ENCODE results near the gene FANCF. TPM values are rescaled to one million over a fixed set of nuclear protein-coding genes. Genes with fewer than 3 reads are reported as not detected.
A peak's percentile ranks its signal among the peaks of the same experiment; 100 is the strongest.

FANCF gene
- total RNA-seq, 1 donor from 2014 or later = 20.1 TPM

DNA sequence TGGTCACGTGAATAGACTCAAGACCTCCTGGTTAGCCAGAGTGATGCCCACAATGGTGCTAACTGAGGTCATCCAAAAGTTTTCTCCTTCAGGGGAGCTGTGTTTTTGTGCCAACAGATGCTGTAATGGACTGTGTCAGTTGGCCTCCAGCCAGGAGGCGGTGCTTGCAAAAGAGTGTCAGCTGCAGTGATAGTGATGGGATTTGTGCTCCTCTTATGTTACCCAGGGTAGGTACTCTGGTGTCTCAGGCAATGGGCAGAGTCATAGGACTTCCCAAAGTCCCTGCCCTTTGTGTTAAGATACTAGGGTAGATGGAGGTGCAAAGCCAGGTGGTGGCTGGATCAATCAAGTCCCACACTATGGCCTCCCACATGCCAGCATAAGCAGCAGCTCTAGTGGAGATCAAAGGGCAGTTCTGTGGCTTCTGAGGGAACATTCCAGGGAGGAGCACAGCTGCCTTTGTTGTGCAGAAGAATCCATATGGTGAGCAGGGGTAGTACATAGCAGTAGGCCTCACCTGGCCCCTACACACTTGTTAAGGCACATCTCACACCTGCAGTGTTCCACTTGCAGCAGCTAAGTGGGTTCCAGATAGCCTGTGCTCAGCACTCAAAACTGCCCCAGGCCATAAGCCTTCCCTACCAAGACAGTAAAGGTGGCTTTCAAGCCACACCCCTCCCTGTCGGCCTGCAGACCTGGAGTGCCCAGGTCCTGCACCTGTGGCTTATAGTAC is 9.4 kb upstream of the FANCF start:
- TF ChIP-seq, protein P1, sequence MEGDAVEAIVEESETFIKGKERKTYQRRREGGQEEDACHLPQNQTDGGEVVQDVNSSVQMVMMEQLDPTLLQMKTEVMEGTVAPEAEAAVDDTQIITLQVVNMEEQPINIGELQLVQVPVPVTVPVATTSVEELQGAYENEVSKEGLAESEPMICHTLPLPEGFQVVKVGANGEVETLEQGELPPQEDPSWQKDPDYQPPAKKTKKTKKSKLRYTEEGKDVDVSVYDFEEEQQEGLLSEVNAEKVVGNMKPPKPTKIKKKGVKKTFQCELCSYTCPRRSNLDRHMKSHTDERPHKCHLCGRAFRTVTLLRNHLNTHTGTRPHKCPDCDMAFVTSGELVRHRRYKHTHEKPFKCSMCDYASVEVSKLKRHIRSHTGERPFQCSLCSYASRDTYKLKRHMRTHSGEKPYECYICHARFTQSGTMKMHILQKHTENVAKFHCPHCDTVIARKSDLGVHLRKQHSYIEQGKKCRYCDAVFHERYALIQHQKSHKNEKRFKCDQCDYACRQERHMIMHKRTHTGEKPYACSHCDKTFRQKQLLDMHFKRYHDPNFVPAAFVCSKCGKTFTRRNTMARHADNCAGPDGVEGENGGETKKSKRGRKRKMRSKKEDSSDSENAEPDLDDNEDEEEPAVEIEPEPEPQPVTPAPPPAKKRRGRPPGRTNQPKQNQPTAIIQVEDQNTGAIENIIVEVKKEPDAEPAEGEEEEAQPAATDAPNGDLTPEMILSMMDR (conservative IDR thresholded peaks at IDR 0.05) = no peak
- H3K27ac Mint-ChIP-seq (ENCODE audit: unreplicated experiment) = no peak overlapping the region
- no peak overlapping the region for H3K4me3 Mint-ChIP-seq
- DNase-seq (ENCODE audit: low read depth, low spot score) = no peak
- peaks cover 1% of the 10 kb centered on the region for H3K27me3 Mint-ChIP-seq (ENCODE audit: low read depth)
- peaks cover 5% of the 10 kb centered on the region for H3K9me3 Mint-ChIP-seq
- H3K36me3 Mint-ChIP-seq (ENCODE audit: low read depth) = no peaks in the 10 kb centered on the region
- no peaks in the 10 kb centered on the region for H3K4me1 Mint-ChIP-seq

GRCh38 chr11:22633354-22633902 is 7.8 kb upstream of the FANCF start:
- H3K36me3 Mint-ChIP-seq (ENCODE audit: low read depth) = no peaks in the 10 kb centered on the region
- TF ChIP-seq, protein P1 (conservative IDR thresholded peaks at IDR 0.05) = peak; percentile 29
- H3K9me3 Mint-ChIP-seq = peaks cover 7% of the 10 kb centered on the region
- H3K27me3 Mint-ChIP-seq (ENCODE audit: low read depth) = peaks cover 2% of the 10 kb centered on the region
- H3K4me1 Mint-ChIP-seq = no peaks in the 10 kb centered on the region
- no peak overlapping the region for H3K27ac Mint-ChIP-seq (ENCODE audit: unreplicated experiment)
- DNase-seq (ENCODE audit: low read depth, low spot score) = no peak
- H3K4me3 Mint-ChIP-seq = no peak overlapping the region

DNA sequence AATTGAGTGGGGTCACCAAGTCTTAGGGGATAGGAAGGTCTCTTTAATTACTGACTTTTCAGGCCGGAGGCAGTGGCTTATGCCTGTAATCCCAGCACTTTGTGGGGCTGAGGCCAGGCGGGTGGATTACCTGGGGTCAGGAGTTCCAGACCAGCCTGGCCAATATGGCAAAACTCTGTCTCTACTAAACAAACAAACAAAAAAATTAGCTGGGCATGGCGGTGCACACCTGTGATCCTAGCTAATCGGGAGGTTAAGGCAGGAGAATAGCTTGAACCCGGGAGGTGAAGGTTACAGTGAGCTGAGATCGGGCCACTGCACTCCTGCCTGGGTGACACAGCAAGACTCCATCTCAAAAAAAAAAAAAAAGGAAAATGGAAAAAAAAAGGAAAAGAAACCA is 1.8 kb upstream of the FANCF start:
- TF ChIP-seq, protein P1 (conservative IDR thresholded peaks at IDR 0.05) = no peak
- peak overlapping the region; percentile 24 for H3K4me3 Mint-ChIP-seq

GRCh38 chr11:22626573-22627239 is 1.1 kb upstream of the FANCF start:
- no peak overlapping the region for H3K27ac Mint-ChIP-seq (ENCODE audit: unreplicated experiment)
- peaks cover 7% of the 10 kb centered on the region for H3K9me3 Mint-ChIP-seq
- H3K4me1 Mint-ChIP-seq = peaks cover 17% of the 10 kb centered on the region
- no peaks in the 10 kb centered on the region for H3K36me3 Mint-ChIP-seq (ENCODE audit: low read depth)
- no peak for DNase-seq (ENCODE audit: low read depth, low spot score)
- H3K4me3 Mint-ChIP-seq = peak overlapping the region; percentile 99
- TF ChIP-seq, protein P1 (conservative IDR thresholded peaks at IDR 0.05) = no peak
- peaks cover 2% of the 10 kb centered on the region for H3K27me3 Mint-ChIP-seq (ENCODE audit: low read depth)

More for the DNA sequence above, 1.8 kb upstream of the FANCF start:
- DNase-seq (ENCODE audit: low read depth, low spot score) = no peak
- Mint-ChIP-seq H3K36me3 (ENCODE audit: low read depth) (no peaks in the 10 kb centered on the region), H3K4me1 (peaks cover 17% of the 10 kb centered on the region), H3K9me3 (peaks cover 7% of the 10 kb centered on the region), H3K27me3 (ENCODE audit: low read depth) (peaks cover 2% of the 10 kb centered on the region), H3K27ac (ENCODE audit: unreplicated experiment) (no peak overlapping the region)

DNA sequence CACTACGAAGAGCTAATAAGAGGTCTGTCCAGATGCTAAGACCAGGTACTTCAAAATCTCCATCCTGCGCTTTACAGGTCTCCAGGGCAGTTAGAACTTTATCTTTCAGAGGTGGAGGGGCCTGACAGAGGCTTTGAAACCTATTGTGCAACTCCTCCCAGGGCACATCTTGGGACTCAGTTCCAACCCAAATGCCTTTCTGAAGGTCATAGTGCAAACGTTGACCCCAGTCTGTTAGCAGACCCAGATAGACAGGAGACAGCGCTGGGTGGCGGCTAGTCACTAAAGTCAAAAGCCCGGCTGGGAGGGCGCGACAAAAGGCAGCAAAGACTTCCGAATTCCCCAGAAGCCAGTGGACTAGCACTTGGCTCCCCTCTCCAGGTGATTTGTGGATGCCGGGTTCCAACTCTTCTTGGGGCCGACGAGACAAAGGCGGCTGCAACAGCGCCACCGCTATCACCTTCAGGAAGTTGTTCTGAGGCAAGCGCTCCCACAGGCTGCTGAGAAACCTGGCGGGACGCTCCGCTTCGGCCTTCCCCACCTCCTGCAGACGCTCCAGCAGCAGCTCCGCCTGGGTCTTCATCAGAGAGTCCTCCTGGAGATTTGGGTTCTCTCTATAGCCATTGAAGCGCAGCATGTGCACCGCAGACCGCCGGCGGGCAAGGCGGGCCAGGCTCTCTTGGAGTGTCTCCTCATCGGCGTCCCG is 728 bp downstream of the FANCF start:
- Mint-ChIP-seq H3K27ac (ENCODE audit: unreplicated experiment) (peak overlapping the region; percentile 99), H3K4me1 (peaks cover 17% of the 10 kb centered on the region), H3K27me3 (ENCODE audit: low read depth) (no peaks in the 10 kb centered on the region), H3K36me3 (ENCODE audit: low read depth) (peaks cover 7% of the 10 kb centered on the region), H3K9me3 (peaks cover 2% of the 10 kb centered on the region), H3K4me3 (peak overlapping the region; percentile 99)
- no peak for DNase-seq (ENCODE audit: low read depth, low spot score)
- TF ChIP-seq, protein P1 (conservative IDR thresholded peaks at IDR 0.05) = peak; percentile 63

All from neural crest cell (in vitro differentiated cells).